Measurements from ENCODE around the gene RAMP1. TPM values are rescaled to one million over a fixed set of nuclear protein-coding genes. Genes with fewer than 3 reads are reported as not detected.

RAMP1 gene
- total and polyA plus RNA-seq, 2 experiments from 2014 or later, result 134 to 329 TPM

DNA sequence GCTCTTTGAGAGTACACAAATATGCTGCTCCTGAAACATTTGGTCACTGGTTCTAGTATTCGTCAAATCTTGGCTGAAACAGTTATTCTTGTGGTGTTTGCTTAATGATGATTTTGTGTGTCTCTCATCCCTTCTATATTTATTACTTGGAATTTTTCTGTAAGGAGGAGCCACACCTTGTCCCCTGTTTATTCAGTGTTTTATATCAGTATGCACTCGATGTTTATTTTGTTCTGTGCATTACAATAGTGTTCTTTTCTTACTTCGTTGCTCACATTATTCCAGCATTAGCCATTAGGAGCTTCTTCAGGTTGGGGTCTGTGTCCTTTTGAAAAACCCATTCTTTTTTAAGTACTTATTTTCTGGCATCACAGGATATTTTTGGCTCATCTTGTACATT, 5.1 kb upstream of the RAMP1 start:
- H3K4me1 ChIP-seq (ENCODE audit: insufficient read depth), result peaks cover 8% of the 10 kb centered on the region
- DNase-seq (ENCODE audit: low spot score), result no peak
- 80% methylated on average over 3 of the region's 3 CpGs for WGBS (ENCODE audit: low lambda C conversion rate, missing lambda C conversion rate)

DNA sequence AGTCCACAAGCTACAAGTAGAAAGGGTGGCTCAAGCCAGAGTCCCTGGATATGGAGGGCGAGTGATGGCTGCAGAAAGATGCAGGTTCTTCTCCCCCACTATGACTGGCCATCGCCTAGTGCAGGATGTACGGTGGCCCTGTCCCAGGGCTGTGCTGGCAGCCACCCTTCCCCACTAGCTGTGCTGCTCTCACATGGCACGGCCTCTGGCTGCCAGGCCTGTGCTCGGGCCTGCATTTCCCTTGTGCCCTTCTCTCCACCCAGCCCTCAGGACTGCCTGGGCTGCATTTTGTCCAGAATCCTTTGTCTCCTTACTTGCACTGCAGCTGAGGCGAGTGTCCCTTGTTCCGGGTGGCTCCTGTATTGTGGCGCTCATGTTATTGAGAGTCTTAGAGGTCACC, 1.6 kb upstream of the RAMP1 start:
- no peak overlapping the region for H3K4me2 ChIP-seq

More for the DNA sequence above, 5.1 kb upstream of the RAMP1 start:
- Histone ChIP-seq H3K4me2 (no peak overlapping the region), H3K36me3 (replicated peaks; ENCODE audit: insufficient read depth, low read depth) (no peaks in the 10 kb centered on the region), H2AFZ (no peak overlapping the region), H3K27ac (no peak overlapping the region), H3K4me3 (no peak overlapping the region), H3K27me3 (no peaks in the 10 kb centered on the region), H3K9me3 (ENCODE audit: low read depth) (no peaks in the 10 kb centered on the region), H3K79me2 (no peaks in the 10 kb centered on the region), H3K9me2 (replicated peaks; ENCODE audit: insufficient read depth) (no peaks in the 10 kb centered on the region), H4K20me1 (ENCODE audit: insufficient read depth, poor library complexity, severe bottlenecking) (no peaks in the 10 kb centered on the region)
- TF ChIP-seq EZH2 (IDR thresholded peaks at IDR 0.05; ENCODE audit: borderline replicate concordance), result no peak

DNA sequence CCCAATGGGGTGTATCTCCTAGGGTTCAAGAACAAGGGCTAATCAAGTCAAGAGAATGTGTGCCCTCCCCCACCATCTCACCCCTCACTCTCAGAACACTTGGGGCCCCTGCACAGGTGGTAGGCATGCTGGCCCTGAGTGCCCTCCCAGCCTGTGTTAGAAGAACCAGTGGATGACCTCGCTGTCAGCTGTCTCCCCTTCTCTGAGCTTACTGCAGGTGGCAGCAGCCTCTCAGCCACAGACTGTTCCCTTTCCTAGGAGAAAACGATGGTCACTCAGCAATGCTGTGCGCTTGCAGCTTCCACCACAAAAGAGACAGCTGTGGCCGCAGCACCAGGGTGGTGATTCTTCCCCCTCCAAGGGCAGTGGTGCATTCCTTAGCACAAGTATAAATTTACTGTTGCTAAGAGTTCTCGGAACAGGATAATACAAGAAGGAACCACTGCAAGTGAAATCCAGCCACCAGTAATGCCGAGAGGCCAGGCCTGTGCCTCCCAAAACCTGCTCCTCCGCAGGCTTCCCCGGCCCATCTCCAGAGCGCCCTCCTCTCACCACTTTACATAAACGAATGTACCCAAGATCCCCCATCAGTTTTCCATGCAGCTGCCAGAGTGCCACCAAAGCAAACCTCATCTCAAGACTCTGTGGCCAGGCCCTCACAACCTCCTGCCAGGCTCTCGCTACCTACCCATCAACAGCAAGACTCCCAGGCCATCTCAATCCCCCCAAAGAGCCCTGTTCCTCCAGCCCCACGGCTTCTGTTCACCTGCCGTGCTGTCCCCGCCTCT, 935 bp upstream of the RAMP1 start:
- H4K20me1 ChIP-seq (ENCODE audit: insufficient read depth, poor library complexity, severe bottlenecking), result no peaks in the 10 kb centered on the region
- peak; percentile 88 for DNase-seq (ENCODE audit: low spot score)
- H3K27me3 ChIP-seq, result no peaks in the 10 kb centered on the region
- WGBS (ENCODE audit: low lambda C conversion rate, missing lambda C conversion rate), result 42% methylated on average over 14 of the region's 14 CpGs
- H3K9me3 ChIP-seq (ENCODE audit: low read depth), result no peaks in the 10 kb centered on the region
- H2AFZ ChIP-seq, result no peak overlapping the region
- peaks cover 21% of the 10 kb centered on the region for H3K4me1 ChIP-seq (ENCODE audit: insufficient read depth)
- no peaks in the 10 kb centered on the region for H3K9me2 ChIP-seq (replicated peaks; ENCODE audit: insufficient read depth)
- peak overlapping the region; percentile 92 for H3K4me2 ChIP-seq
- peaks cover 12% of the 10 kb centered on the region for H3K79me2 ChIP-seq
- H3K27ac ChIP-seq, result peak overlapping the region; percentile 82
- no peaks in the 10 kb centered on the region for H3K36me3 ChIP-seq (replicated peaks; ENCODE audit: insufficient read depth, low read depth)
- no peak overlapping the region for H3K4me3 ChIP-seq
- no peak for TF ChIP-seq EZH2 (IDR thresholded peaks at IDR 0.05; ENCODE audit: borderline replicate concordance)
- TF ChIP-seq, protein P1, sequence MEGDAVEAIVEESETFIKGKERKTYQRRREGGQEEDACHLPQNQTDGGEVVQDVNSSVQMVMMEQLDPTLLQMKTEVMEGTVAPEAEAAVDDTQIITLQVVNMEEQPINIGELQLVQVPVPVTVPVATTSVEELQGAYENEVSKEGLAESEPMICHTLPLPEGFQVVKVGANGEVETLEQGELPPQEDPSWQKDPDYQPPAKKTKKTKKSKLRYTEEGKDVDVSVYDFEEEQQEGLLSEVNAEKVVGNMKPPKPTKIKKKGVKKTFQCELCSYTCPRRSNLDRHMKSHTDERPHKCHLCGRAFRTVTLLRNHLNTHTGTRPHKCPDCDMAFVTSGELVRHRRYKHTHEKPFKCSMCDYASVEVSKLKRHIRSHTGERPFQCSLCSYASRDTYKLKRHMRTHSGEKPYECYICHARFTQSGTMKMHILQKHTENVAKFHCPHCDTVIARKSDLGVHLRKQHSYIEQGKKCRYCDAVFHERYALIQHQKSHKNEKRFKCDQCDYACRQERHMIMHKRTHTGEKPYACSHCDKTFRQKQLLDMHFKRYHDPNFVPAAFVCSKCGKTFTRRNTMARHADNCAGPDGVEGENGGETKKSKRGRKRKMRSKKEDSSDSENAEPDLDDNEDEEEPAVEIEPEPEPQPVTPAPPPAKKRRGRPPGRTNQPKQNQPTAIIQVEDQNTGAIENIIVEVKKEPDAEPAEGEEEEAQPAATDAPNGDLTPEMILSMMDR (IDR thresholded peaks at IDR 0.05; ENCODE audit: poor library complexity), result peak; percentile 86

More for the DNA sequence above, 1.6 kb upstream of the RAMP1 start:
- Histone ChIP-seq H3K27ac (no peak overlapping the region), H2AFZ (no peak overlapping the region), H3K9me3 (ENCODE audit: low read depth) (no peaks in the 10 kb centered on the region), H3K36me3 (replicated peaks; ENCODE audit: insufficient read depth, low read depth) (no peaks in the 10 kb centered on the region), H3K79me2 (peaks cover 5% of the 10 kb centered on the region), H4K20me1 (ENCODE audit: insufficient read depth, poor library complexity, severe bottlenecking) (no peaks in the 10 kb centered on the region), H3K4me1 (ENCODE audit: insufficient read depth) (peaks cover 21% of the 10 kb centered on the region), H3K4me3 (no peak overlapping the region), H3K9me2 (replicated peaks; ENCODE audit: insufficient read depth) (no peaks in the 10 kb centered on the region), H3K27me3 (no peaks in the 10 kb centered on the region)
- TF ChIP-seq EZH2phosphoT487 (IDR thresholded peaks at IDR 0.05; ENCODE audit: low read depth, severe bottlenecking, unreplicated experiment), result no peak
- TF ChIP-seq, protein P1 (IDR thresholded peaks at IDR 0.05; ENCODE audit: poor library complexity), result no peak
- TF ChIP-seq EZH2 (IDR thresholded peaks at IDR 0.05; ENCODE audit: borderline replicate concordance), result no peak
- 86% methylated on average over 8 of the region's 8 CpGs for WGBS (ENCODE audit: low lambda C conversion rate, missing lambda C conversion rate)
- DNase-seq (ENCODE audit: low spot score), result no peak

DNA sequence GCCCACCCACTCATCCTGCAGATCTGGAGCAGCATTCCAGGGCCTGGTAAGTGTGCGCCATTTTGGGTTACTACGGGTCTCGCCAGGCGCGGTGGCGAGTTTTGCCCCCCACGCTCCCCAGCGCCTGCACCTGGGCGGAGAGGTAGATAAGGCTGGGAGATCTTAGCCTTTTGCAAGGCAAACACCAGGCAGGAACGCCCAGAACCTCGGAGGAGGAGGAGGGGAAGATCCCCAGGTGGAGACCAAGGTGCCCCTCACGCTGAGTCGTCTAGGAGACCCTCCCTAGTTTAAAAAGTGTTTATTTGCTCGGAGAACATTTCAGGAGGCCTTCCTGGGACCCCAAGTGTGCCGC, 365 bp upstream of the RAMP1 start:
- Histone ChIP-seq H3K79me2 (peaks cover 18% of the 10 kb centered on the region), H3K4me3 (no peak overlapping the region), H3K27ac (peak overlapping the region; percentile 82), H3K36me3 (replicated peaks; ENCODE audit: insufficient read depth, low read depth) (no peaks in the 10 kb centered on the region), H3K4me2 (peak overlapping the region; percentile 92), H3K9me3 (ENCODE audit: low read depth) (no peaks in the 10 kb centered on the region), H4K20me1 (ENCODE audit: insufficient read depth, poor library complexity, severe bottlenecking) (no peaks in the 10 kb centered on the region), H3K27me3 (no peaks in the 10 kb centered on the region), H3K4me1 (ENCODE audit: insufficient read depth) (peaks cover 25% of the 10 kb centered on the region), H3K9me2 (replicated peaks; ENCODE audit: insufficient read depth) (no peaks in the 10 kb centered on the region), H2AFZ (no peak overlapping the region)
- no peak for TF ChIP-seq EZH2phosphoT487 (IDR thresholded peaks at IDR 0.05; ENCODE audit: low read depth, severe bottlenecking, unreplicated experiment)
- TF ChIP-seq, protein P1 (IDR thresholded peaks at IDR 0.05; ENCODE audit: poor library complexity), result no peak
- no peak for TF ChIP-seq EZH2 (IDR thresholded peaks at IDR 0.05; ENCODE audit: borderline replicate concordance)
- 26% methylated on average over 15 of the region's 15 CpGs for WGBS (ENCODE audit: low lambda C conversion rate, missing lambda C conversion rate)
- no peak for DNase-seq (ENCODE audit: low spot score)

Data from hepatocyte (in vitro differentiated cells).